Fibroblast of peridontal ligament (primary cell): Measurements from ENCODE around the gene ZBTB34.

ENCODE experiments used
- DNase-seq: peaks from one replicate; pipeline ENCODE4 v3.0.0-alpha.2; 2010; ENCODE audit errors: extremely low read depth

Gene ZBTB34

GRCh38 chr9:126842977-126843799 is 17.3 kb upstream of the ZBTB34 start:
- DNase-seq: no peak

- peak; percentile 71 for DNase-seq
Observed at GRCh38 chr9:126844085-126844484, 16.4 kb upstream of the ZBTB34 start.

DNA sequence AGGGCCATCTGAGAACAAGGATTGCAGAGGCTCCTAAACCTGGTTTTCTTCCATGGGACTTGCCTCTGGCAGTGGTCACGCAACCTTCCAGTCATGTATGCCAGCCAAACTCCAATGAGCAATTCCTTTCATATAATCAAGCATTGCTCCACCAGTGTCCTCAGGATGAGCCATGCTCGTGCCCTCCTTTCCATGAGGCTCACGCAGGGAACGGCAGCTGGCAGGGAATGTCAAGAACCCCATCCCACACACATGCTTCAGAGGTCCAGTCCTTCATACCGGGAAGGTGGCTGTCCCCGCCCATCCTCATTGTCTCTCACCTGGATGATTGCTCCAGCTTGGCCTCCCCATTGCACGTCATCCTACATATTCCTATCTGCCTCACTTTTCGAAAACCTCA is 13.4 kb upstream of the ZBTB34 start:
- no peak for DNase-seq

DNA sequence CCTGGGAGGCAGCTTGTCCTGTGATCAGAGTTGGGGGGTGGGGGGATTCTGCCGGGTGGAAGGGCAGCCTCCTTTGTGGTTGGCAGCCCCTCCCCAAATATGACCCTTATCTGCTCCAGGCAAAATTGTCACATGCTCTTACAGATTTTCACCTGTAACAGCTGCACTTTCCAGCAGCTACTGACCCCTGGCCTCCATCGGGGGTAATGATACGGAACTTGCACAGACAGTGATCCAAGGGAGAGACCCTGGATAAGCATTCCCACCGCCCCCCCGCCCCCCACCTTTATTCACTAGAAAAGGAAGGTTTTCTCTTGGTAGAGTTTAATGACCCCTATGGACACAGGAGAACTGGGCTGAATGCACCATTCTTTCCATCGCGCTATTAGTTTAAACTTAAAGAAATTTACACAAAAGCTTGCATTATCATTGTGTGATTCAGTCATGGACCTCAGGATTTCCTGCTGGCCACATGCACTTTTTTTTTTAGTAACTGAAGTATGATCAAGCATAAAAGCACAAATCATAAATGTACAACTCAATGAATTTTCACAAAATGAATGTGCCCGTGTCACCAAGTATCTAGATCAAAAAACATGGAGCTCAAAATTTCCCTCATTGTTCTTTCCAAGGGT is 10.7 kb upstream of the ZBTB34 start:
- DNase-seq: no peak

GRCh38 chr9:126851286-126851880 is 9.1 kb upstream of the ZBTB34 start:
- DNase-seq: no peak

DNA sequence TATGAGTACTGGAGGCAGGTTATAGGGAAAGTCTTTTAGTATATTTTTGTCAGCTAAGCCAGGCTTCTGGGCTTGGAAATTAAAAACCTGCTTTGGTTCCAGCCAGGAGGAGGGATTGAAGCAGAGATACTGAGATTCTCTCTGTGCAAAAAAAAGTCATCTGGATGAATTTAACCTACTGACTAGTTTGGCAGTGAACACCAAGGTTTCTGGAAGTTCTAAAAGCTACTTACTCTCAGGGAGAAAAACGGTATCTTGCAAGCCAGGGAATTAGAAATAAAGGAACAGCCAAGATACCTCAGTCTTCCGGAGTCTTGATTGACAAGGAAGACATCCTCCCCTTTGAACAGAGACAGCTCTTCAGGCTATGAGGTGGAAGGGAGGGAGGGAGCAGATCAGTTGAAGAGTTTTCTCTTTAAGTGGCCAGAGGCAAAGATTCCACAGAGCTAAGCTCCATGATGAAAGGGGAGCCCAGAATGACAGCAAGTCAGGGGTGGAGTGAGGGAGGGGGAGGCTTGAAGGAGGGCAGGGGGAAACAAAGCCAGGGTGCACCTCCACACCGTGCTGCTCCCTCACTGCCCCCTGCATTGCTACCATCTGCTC is 8.3 kb upstream of the ZBTB34 start:
- no peak for DNase-seq

- DNase-seq: no peak
Observed at GRCh38 chr9:126853667-126854066, 6.8 kb upstream of the ZBTB34 start.

- DNase-seq: no peak
Observed at GRCh38 chr9:126854734-126855133, 5.7 kb upstream of the ZBTB34 start.

DNA sequence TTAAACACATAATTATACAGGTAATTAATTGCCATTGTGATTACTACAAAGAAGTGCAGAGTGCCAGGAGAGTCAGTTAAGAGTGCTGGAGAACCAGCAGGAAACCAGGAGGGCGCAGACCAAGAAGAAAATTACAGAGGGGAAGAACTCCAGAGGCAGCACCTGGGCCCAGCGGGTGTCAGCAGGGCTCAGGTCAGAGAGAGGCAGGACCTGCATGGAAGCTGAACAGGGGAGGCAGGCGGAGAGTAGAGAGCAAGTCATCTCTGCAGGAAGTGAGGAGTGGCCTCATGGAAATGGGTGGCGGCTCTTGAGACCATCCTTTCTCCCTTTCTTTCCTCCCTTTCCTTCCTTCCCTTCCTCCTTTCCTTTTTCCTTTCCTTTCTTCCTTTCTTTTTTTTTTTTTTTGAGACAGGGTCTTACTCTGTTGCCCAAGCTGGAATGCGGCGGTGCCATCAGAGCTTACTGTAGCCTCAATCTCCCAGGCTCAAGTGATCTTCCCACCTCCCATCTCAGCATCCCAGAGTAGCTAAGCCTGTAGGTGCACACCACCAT is 4.0 kb upstream of the ZBTB34 start:
- DNase-seq: no peak

GRCh38 chr9:126857261-126857960 is 3.0 kb upstream of the ZBTB34 start:
- peak; percentile 19 for DNase-seq

GRCh38 chr9:126859111-126859510 is 1.3 kb upstream of the ZBTB34 start:
- DNase-seq: no peak

DNA sequence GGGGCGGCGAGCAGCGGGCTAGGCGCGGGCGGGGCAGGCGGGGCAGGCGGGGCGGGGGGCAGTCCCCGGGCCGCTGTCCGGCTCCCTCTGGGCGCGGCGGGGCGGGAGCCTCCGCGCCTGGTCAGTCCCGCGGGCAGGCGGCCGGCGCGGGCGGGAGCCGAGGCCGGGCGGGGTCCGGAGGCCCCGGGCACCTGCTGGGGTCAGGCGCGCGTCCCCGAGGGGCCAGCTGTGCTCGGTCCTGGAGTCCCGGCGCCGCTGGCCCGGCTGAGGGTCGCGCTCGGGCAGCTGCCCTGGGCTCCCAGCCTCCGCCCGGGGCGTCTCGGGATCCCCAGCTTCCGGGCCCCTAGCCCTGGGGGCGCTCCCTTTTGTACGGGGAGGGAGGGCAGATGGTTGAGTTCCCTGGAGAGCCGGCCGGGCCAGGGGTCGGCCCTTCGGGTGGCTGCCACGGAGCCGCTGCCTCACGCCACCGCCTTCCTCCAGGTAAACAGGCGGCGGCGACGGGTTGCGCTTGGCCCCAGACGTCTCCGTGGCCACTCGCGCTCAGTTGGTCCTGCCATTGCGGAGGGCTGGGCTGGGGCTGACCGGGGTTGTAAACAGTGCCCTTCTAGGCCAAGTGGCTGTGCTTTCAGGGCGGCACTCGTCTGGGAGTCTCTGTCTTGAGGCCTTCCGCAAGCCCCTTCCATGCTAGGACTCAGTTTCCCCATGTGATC is 473 bp downstream of the ZBTB34 start:
- no peak for DNase-seq

DNA sequence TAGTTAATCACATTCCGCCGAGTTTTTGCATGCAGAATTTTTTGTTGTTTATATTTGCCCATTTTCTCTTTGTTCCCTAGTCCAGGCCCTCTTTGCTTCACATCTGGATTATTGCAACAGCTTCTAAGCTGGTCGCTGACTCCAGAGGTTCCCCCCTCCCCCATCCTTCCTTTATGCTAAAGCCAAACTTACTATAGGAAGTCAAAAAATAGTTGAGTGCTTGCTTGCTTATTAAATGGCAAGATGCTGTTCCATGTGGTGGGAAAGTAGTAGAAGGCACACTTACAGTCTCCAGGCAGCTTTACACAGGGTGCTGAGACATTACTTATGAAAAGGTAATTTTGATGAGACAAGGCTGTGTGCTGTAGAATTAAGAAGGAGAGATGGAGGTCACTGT is 1.3 kb downstream of the ZBTB34 start:
- peak; percentile 47 for DNase-seq

- DNase-seq: no peak
Observed at GRCh38 chr9:126862104-126862761, 1.8 kb downstream of the ZBTB34 start.

DNA sequence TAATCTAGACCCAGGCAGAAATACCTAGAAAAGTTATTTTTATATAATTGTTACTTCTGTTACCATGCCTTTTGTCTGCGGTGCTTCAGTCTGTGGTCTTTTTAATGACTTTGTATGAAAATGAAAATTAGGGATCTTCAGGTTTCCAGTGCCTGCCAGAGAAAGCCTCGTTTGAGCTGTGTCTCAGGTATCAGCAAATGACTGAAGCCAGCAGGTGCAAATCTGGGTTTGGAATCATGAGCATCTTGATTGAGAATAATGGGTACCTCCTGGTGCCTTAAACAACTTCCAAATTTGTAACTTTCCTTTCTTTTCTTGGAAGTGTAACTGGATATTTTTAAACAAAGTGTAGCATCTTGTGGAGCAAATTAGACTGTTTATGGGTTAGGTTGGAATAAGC is 4.3 kb downstream of the ZBTB34 start:
- no peak for DNase-seq

- no peak for DNase-seq
Observed at GRCh38 chr9:126869368-126869767, 8.9 kb downstream of the ZBTB34 start.

- no peak for DNase-seq
Observed at GRCh38 chr9:126872516-126872915, 12.1 kb downstream of the ZBTB34 start.

- DNase-seq: peak; percentile 35
Observed at GRCh38 chr9:126874546-126875314, 14.3 kb downstream of the ZBTB34 start.

DNA sequence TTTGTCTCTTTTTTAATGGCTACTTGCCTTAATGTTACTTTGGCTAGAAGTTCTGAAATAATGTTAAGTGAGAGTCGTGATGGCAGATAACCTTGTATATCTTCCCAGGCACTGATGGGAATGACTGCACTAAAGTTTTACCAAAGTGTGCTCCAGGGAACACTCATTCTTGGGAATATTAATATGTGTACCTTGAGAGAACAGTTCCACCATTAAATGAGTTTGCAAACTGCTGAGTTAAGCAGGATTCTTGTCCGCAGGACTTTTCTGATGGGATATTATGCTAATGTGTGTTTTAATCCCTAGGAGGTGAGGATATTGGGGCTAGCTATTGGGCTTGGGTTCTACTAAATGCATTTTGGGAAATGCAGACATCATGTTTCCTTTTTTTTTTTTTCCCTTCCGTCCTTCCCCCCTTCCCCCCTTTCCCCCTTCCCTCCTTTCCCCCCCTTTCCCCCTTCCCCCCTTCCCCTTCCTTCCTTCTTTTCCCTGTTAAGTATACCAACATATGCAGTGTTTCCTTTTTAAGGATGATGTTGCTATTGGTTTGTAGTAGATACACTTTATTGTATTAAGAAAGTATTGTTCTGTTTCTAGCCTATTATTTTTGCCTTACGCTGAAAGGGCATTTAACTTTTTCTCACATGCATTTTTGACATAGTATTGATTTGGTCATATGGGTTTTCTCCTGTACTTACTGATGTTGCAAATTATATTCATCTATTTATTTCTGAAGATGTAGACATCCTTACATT is 15.5 kb downstream of the ZBTB34 start:
- no peak for DNase-seq
